NCI-H146 (cell line): Measurements from ENCODE around the gene CFAP99.
"Not testable (repeated sequence)": the region's sequence is repeated elsewhere in the genome, so short reads cannot be mapped to it uniquely, and the experiment has no call there.

Experiments used
- DNase-seq: peaks from one replicate; lab custom pipeline; 2025; lab: John Stamatoyannopoulos, UW

The CFAP99 gene

DNA sequence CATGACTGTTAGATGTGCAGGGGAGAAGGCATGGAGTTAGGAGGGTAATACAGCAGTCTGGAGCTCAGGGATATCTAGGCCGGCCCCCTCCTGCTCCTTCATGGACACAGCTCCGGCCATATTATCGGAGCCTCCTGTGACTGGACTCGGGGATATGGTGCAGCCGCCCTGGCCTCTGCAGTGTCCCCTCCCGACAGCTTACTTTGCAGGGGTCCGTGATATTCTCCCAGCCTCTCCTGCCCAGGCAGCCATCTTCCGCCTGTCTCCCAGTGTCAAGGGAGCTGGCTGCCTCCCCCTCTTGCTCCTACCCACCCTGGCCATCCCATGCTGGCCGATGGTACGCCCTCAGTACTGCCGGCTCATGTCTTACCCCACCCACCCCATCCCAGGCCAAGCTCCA is 30.3 kb downstream of the CFAP99 start:
- DNase-seq: no peak

DNA sequence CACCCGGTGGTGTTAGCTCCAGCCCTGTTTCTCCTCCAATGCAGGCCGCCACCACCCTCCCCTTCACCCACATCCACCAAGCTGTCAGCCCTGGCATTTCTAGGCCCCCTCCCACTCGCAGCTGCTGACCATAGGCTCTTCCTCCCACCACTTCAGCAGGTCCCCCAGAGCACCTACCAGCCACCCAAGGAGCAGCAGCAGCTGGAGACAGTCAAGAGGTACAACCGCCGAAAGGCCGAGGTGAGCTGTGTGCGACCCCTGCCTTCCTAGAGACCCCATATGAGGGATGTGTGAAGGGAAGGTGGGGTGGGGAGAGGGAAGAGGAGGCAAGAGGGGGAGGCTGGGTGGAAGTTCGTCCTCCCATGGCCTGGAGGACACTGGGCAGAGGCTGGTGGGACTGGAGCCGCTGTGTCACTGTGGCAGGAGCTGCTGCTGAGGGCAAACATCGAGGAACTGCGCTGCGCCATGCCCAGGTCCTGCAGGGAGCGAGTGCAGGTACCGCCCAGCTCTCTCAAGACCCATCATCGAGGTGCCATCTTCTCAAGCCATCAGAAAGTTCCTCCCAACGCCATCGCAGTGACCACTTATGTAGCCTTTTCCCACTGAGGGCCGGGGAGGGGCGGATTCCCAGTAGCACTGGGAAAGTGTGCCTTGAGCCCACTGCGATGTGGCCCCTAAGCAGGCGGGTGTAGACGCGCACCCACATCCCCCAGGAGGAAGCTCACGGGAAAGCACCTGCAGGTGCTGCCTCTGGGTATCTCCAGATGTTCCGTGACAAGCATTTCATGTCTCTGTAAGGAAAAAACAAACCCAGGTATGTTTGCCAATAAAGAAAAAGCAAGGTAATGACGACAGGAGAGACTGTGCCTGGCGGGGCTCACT is 31.0 kb downstream of the CFAP99 start:
- DNase-seq: no peak

GRCh38 chr4:2450394-2451035 is 31.8 kb downstream of the CFAP99 start:
- DNase-seq: no peak

GRCh38 chr4:2451036-2451520 is 32.3 kb downstream of the CFAP99 start:
- no peak for DNase-seq

DNA sequence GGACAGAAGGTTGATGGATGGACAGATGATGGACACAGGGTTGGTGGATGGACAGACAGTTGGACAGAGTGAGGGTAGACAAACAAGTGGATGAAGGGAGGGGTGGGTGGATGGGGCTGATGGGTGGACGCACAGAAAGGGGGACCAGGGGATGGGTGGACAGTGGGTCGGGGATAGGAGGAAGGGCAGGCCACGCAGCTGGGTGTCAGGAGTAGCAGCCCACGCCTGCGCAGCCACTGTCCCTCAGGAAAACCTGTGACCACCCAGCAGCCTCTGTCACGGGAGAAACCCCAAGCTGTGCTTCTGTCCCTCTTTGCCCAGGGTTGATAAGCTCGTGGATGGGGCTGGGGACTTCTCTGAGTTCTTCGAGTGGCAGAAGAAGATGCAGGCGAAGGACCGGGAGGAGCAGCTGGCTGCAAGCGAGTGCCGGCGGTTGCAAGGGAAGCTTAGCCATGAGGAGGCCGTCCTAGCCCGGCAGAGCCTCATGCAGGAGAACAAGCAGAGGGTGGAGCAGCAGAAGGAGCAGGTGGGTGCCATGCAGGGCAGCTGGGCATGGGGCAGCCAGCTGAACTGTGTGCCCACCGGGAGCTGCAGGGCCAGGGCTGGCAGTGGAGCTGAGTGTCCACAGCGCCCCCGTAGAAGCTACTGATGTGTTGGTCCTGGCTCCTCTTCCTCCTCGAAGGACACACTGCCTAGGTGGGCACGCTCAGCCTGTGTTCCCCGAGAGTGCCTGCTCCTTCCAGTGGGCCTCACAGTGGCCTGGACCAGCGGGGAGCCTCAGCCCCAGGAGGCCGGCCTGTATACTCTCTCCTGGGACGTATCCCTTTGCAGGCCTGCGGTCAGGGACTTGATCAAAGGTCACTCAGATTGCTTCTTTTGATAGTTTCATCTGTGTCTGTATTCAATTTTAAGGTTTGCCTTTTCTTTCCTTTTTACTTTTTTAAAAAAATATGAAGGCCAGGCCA is 33.3 kb downstream of the CFAP99 start:
- DNase-seq: no peak

- no peak for DNase-seq
Observed at GRCh38 chr4:2457481-2458295, 38.9 kb downstream of the CFAP99 start.

- no peak for DNase-seq
Observed at GRCh38 chr4:2458546-2459491, 40.1 kb downstream of the CFAP99 start.

DNA sequence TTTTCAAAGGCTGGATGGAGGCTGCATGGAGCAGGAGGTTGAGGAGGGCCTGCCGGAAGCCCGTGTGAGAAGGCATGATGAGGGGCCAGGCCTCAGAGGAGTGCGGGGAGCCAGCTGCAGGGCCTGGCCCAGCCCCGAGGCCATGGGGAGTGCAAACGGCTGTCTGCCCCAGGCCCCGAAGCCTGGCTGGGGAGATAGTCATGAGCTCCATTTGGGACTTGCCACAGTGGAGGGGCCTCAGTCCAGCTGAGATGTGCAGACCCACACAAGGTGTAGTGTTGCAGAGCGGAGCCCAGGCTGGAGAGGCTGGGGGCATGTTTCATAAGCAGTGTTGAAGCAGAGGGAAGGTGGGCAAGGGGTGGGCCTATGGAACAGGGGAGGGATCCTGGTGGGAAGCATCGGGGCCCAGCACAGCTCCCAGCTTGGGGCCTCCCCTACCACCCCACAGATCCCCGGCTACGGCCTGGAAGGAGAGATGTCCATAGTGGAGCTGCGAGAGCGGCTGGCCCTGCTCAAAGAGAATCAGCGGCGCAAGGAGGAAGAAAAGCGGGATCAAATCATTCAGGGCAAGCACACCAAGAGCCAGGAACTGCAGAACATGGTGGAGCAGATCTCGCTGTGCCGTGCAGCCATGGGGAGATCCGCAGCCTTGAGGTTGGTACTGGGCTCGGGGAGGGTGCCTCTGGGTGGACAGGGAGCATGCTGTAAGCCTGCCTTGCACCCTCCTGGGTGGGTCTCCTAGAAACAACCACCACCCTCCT is 41.0 kb downstream of the CFAP99 start:
- DNase-seq: no peak

GRCh38 chr4:2461246-2461960 is 42.6 kb downstream of the CFAP99 start:
- DNase-seq: peak; percentile 19

DNA sequence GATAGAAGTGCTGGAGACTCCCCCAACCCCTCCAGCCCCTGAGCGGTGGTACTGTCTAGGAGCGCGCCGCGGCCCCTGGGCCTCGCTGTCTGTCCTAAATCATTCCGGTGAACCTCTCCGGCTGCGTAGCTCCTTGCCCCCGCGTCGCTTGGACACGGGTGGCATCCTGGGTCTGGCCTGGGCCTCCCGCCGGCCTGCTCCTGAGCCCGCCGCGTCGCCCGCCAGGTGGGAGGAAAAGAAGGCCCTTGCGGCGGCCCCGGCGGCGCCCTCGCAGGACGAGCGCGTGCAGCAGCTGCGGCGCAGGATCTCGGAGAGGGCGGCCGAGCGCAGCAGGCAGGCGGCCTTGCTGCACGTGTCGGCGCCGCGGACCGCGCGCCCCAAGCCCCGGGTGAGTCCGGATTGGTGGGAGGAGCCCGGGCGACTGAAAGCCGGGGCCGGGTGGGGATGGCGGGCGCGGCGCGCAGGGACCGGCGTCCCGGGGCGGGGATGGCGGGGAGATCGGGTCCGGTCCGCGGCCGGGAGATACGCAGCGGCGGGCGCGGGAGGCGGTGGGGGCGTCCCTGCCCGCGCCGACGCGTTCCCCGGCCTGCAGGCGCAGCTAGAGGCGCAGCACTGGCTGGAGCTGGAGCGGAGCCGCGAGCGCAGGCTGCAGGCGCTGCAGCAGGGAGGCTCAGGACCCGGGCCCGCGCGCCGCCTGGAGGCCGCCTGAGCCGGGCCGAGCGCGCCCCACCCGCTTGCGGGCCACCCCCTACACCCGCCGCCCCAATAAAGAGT is 43.6 kb downstream of the CFAP99 start:
- DNase-seq: peak; percentile 82

DNA sequence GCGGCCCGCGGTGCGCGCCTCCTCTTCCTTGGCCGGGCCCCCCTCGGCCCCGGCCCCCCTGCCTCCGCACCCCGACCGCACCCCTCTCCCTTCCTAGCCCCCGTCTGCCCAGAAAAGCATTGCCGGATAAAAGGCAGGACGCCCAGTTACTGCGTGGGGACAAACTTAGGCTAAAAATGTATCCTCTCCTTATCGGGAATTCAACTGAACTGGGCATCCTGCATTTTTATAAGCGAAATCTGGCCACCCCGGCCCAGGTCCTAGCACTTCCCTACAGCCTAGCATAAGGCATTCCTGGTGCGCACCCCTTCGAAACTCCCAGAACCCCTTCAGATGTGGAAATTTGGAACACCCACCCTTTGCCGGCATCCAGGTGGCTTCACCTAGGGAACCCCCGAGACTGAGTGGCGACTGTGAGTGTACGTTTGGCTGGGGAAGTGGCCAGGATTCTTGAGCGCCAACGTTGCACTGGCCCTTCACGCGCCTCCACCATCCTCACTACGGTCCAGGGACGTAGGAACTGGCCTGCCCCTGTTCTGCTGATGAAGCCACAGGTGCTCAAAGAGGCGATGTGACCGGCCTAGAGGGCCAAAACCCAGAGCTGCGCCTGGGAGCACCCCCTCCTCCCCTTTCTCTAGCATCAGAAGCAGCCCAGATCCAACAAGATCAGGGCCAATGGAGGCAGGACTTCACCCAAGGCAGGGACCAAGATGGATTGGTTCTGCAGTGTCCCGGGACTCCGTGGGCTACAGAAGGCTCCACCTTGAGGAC is 44.4 kb downstream of the CFAP99 start:
- DNase-seq: no peak

- no peak for DNase-seq
Observed at GRCh38 chr4:2465032-2465431, 46.3 kb downstream of the CFAP99 start.

GRCh38 chr4:2465544-2465943 is 46.8 kb downstream of the CFAP99 start:
- not testable (repeated sequence) for DNase-seq

DNA sequence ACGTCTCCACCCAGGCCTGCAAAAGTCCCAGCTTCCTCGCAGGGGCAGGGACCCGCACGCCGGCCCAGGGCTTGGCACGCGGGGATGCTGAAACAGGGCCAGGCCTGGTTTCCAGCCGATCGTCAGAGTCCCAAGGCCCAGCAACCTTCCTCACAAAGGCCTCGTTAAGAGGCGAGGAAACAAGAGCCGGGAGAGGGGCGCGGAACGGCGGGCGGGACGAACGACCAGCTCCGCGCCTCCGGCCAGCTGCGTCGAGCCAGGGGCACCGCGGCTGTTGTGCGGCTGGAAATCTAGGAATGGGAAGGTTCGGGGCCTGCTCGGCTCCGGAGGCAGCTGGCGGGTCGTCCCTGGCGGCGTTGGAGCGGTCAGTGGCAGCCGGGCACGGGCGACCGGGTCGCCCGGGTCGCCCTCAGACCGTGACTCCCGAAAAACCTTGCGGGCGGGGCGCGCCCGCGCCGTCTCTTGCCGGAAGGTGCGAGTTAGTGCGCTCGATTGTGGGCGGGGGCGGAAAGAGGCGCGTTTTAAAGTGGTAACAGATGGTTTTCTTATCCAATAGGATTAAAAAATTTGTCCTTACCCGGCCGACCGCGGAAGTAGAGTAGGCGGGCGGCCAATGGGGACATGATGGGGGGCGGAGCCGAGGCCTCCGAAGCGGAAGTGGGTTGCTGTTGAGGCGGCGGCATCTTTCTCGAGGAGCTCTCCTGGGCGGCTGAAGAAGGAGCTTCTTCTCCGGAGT is 49.9 kb downstream of the CFAP99 start, which contains the start of gene RNF4:
Gene RNF4, plus strand, starts transcription at position 651 of the 736 bp plus-strand sequence. CDS start 21,388 bp downstream, outside the sequence.
- DNase-seq: peak; percentile 97

DNA sequence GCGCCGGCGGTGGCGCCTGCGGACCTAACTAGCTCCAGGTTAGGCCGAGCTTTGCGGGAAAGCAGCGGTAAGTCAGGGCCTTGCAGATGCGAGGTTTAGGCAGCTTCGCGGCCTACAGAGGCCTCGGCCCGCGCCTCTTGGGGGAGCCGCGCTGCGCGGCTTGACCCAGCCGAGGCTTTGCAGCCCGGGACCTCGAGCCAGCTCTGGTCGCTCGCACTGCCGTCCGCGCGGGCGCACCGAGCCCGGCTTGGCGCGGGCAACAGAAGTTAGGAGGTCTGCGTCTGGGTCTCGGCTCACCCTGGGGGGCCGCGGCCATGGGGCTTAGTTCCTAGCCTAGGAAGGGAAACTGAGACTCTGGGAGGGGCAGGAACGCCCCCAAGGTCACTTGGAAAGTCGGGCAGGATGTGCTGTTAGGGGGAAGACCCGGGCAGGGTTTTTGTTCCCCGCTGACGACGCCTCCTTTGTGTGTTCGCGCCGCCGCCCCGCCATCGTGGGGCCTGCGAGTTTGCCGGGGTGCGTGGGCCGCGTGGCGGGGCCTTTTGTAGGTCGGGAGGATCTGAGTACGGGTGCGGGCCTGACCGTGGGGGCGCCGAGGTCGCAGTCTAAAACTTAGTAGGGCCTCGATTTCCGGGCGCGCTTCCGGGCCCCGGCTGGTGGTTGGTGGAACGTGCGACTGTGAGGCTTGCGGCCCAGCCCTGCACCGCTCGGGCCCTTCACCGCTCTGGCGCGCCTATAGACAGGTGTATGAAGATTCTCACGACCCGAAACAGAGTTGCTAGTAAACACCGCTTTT is 50.6 kb downstream of the CFAP99 start:
- DNase-seq: peak; percentile 45
